Panc1 (cell line): ENCODE measurements around the gene DSCAM. TPM values are rescaled to one million over a fixed set of nuclear protein-coding genes. Genes with fewer than 3 reads are reported as not detected.

ENCODE experiments used
- ATAC-seq: fragments of 200-7000 bp; cut with Tn5 transposase; 2 replicates; pipeline ENCODE4 v1.9.1; 2020; ENCODE audit warnings: mild to moderate bottlenecking, moderate library complexity
- BruUV-seq: library from RNA; stranded (reverse); fragments of 400-500 nt; replicated peaks from 2 replicates; lab custom pipeline; 2021; lab: Mats Ljungman, UMichigan
- CTCF ChIA-PET: fragments of 300-600 bp; sonication (Branson Sonifier 250); formaldehyde crosslinking; loops from one replicate; lab custom pipeline; 2022; ENCODE audit warnings: antibody characterized with exemption; lab: Charles Lee
- POLR2A ChIA-PET: fragments of 300-600 bp; sonication (Branson Sonifier 250); formaldehyde crosslinking; loops from one replicate; lab custom pipeline; 2022; ENCODE audit warnings: antibody characterized with exemption; lab: Charles Lee
- DNase-seq: peaks from one replicate; pipeline ENCODE4 v3.0.0-alpha.2; 2010; ENCODE audit warnings: low read depth, low spot score
- H3K27ac ChIP-seq: 2 replicates; pipeline ENCODE4 v1.5.1; 2011; ENCODE audit warnings: mild to moderate bottlenecking, low read length, inconsistent platforms
- H3K27me3 ChIP-seq: fragments of 200-500 bp; sonication (Bioruptor generic); 2 replicates; pipeline ENCODE4 v1.6.0; 2014; ENCODE audit warnings: low read length, inconsistent platforms; ENCODE audit not compliant: control insufficient read depth, insufficient read depth
- H3K36me3 ChIP-seq: fragments of 200-500 bp; sonication (Bioruptor generic); 2 replicates; pipeline ENCODE4 v1.5.1; 2014; ENCODE audit warnings: inconsistent platforms, mild to moderate bottlenecking, low read length, moderate library complexity; ENCODE audit not compliant: control insufficient read depth, insufficient read depth
- H3K4me1 ChIP-seq: 2 replicates; pipeline ENCODE4 v1.5.1; 2011; ENCODE audit warnings: inconsistent platforms, mild to moderate bottlenecking, low read length, moderate library complexity; ENCODE audit not compliant: control insufficient read depth, insufficient read depth
- H3K4me3 ChIP-seq, 2 experiments: 2 replicates each; pipeline ENCODE4 v1.5.1; 2011 to 2012; ENCODE audit warnings: low read depth in 2 of 2, low read length in 2 of 2, mild to moderate bottlenecking in 2 of 2, inconsistent platforms in 1 of 2, moderate library complexity in 1 of 2
- H3K9me3 ChIP-seq: fragments of 200-500 bp; sonication (Bioruptor generic); 2 replicates; pipeline ENCODE4 v1.5.1; 2014; ENCODE audit warnings: low read depth, mild to moderate bottlenecking, inconsistent platforms, low read length, moderate library complexity; ENCODE audit not compliant: control insufficient read depth, insufficient read depth
- POLR2AphosphoS5 ChIP-seq: IDR thresholded peaks from 2 replicates; pipeline ENCODE4 v1.6.1; 2012; ENCODE audit warnings: mild to moderate bottlenecking, low read depth, low read length, moderate library complexity
- SIN3A ChIP-seq: IDR thresholded peaks from 2 replicates; pipeline ENCODE4 v1.6.1; 2012; ENCODE audit warnings: low read depth, mild to moderate bottlenecking, low read length, moderate library complexity, borderline replicate concordance; ENCODE audit not compliant: insufficient read depth
- TCF7L2 ChIP-seq: IDR thresholded peaks from 2 replicates; pipeline ENCODE4 v1.6.1; 2011; ENCODE audit warnings: mild to moderate bottlenecking, low read depth, low read length, inconsistent platforms
- in situ Hi-C: cut with HindIII; loops from 2 replicates; pipeline ENCODE4 v1.10.0; 2016; ENCODE audit warnings: low sequenced_read_pairs, low pct_unique_long_range_greater_than_20kb
- intact Hi-C: fragments of 100-400 bp; cut with micrococcal nuclease; formaldehyde crosslinking; loops from one replicate; pipeline ENCODE4 v1.10.0; 2022; ENCODE audit not compliant: unreplicated experiment
- total RNA-seq: library from RNA; stranded (reverse); gene quantifications from one replicate; pipeline ENCODE4 v1.2.1, GENCODE V29; 2021; ENCODE audit not compliant: unreplicated experiment
- TF ChIP-seq, protein P1 (sequence below): fragments of 450-650 bp; IDR thresholded peaks from 2 replicates; pipeline ENCODE4 v1.5.1; 2017; ENCODE audit warnings: mild to moderate bottlenecking
- TF ChIP-seq, protein P2 (sequence below), 2 experiments: IDR thresholded peaks; 2 replicates each; pipeline ENCODE4 v1.6.1; 2011 to 2012; ENCODE audit warnings: low read depth in 2 of 2, control low read depth in 1 of 2, low read length in 1 of 2, mild to moderate bottlenecking in 1 of 2, moderate library complexity in 1 of 2; ENCODE audit not compliant: insufficient read depth in 1 of 2

The DSCAM gene
- total RNA-seq, 1 experiment from 2014 or later, result not detected

DNA sequence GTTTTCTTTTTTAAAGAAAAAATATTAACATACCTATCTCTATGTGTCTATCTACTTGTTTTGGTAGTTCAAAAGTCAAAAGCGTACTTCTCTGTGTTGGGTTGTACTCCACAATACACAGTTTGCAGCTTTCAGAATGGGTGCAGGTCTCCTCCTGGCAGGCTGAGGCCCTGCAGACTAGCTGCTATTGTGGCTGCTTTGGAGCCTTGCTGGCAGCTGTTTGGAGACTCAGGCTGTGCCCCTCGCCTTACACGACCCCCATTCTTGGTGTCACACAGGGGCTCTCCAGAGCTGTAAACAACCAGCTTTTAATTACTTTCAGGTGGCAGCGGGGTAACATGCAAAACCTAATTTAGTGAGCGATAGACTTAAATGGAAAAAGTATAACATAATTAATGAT is 160.4 kb downstream of the DSCAM start:
- no peaks in the 10 kb centered on the region for H3K36me3 ChIP-seq
- DNase-seq (no peak), ATAC-seq (no peak)
- H3K4me3 ChIP-seq, result no peak overlapping the region
- CTCF ChIA-PET, result no interaction called here
- in situ Hi-C loops, result no loop called here
- POLR2A ChIA-PET, result no interaction called here
- BruUV-seq, result no TSS peak
- intact Hi-C loops, result no loop called here
- H3K27ac ChIP-seq, result no peak overlapping the region
- no peaks in the 10 kb centered on the region for H3K9me3 ChIP-seq
- no peak for TF ChIP-seq POLR2AphosphoS5
- TF ChIP-seq, protein P1, sequence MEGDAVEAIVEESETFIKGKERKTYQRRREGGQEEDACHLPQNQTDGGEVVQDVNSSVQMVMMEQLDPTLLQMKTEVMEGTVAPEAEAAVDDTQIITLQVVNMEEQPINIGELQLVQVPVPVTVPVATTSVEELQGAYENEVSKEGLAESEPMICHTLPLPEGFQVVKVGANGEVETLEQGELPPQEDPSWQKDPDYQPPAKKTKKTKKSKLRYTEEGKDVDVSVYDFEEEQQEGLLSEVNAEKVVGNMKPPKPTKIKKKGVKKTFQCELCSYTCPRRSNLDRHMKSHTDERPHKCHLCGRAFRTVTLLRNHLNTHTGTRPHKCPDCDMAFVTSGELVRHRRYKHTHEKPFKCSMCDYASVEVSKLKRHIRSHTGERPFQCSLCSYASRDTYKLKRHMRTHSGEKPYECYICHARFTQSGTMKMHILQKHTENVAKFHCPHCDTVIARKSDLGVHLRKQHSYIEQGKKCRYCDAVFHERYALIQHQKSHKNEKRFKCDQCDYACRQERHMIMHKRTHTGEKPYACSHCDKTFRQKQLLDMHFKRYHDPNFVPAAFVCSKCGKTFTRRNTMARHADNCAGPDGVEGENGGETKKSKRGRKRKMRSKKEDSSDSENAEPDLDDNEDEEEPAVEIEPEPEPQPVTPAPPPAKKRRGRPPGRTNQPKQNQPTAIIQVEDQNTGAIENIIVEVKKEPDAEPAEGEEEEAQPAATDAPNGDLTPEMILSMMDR, result no peak
- no peak for TF ChIP-seq TCF7L2
- TF ChIP-seq, protein P2, sequence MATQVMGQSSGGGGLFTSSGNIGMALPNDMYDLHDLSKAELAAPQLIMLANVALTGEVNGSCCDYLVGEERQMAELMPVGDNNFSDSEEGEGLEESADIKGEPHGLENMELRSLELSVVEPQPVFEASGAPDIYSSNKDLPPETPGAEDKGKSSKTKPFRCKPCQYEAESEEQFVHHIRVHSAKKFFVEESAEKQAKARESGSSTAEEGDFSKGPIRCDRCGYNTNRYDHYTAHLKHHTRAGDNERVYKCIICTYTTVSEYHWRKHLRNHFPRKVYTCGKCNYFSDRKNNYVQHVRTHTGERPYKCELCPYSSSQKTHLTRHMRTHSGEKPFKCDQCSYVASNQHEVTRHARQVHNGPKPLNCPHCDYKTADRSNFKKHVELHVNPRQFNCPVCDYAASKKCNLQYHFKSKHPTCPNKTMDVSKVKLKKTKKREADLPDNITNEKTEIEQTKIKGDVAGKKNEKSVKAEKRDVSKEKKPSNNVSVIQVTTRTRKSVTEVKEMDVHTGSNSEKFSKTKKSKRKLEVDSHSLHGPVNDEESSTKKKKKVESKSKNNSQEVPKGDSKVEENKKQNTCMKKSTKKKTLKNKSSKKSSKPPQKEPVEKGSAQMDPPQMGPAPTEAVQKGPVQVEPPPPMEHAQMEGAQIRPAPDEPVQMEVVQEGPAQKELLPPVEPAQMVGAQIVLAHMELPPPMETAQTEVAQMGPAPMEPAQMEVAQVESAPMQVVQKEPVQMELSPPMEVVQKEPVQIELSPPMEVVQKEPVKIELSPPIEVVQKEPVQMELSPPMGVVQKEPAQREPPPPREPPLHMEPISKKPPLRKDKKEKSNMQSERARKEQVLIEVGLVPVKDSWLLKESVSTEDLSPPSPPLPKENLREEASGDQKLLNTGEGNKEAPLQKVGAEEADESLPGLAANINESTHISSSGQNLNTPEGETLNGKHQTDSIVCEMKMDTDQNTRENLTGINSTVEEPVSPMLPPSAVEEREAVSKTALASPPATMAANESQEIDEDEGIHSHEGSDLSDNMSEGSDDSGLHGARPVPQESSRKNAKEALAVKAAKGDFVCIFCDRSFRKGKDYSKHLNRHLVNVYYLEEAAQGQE (IDR thresholded peaks at IDR 0.05; ENCODE audit: insufficient read depth in 1 of 2, low read depth in 2 of 2, low read length in 1 of 2), result no peak
- TF ChIP-seq SIN3A, result no peak
- H3K4me1 ChIP-seq, result no peaks in the 10 kb centered on the region
- H3K27me3 ChIP-seq, result no peaks in the 10 kb centered on the region

DNA sequence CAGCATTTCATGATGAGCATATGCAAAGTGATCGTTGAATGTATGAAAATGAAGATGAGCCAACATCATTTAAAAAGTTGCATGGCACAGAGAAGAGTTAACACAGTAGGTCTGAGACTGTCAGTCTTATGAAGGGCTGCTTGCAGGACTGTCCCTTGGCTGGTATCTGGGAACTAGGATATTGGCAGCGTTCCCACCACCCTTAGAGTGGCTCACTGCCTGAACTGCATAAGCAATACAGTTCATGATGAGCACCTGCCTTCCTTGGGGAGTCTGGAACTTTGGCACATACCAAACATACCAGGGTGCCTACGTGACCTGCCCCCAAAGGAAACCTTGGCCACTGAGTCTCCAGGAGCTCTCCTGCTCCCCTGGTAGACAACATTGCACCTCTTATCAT is 161.8 kb downstream of the DSCAM start:
- Histone ChIP-seq H3K9me3 (no peaks in the 10 kb centered on the region), H3K36me3 (no peaks in the 10 kb centered on the region), H3K27me3 (no peaks in the 10 kb centered on the region), H3K4me3 (no peak overlapping the region), H3K27ac (no peak overlapping the region), H3K4me1 (no peaks in the 10 kb centered on the region)
- BruUV-seq, result no TSS peak
- ChIA-PET CTCF (no interaction called here), POLR2A (no interaction called here)
- no peak for ATAC-seq
- TF ChIP-seq SIN3A, result no peak
- no peak for TF ChIP-seq TCF7L2
- DNase-seq, result no peak
- in situ Hi-C loops (no loop called here), intact Hi-C loops (no loop called here)

DNA sequence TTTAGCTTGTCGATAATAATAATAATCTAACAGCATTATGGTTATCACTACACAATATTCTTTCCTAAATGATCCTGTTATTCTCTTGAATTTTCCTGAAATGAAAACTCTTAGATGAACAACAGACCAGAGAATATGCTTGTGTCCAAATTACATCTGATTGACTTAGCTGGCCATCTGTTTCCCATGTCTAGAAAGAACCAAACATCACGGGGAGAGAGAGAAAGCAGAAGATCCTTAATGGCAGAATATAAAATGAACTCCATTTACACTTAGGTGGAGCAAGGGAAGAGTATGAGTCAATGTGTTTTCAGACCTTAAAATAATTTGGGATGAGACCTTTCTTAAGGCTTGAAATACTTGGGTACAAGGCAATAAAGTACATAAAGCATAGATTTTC is 162.2 kb downstream of the DSCAM start:
- H3K9me3 ChIP-seq, result no peaks in the 10 kb centered on the region
- DNase-seq (no peak), ATAC-seq (no peak)
- ChIA-PET CTCF (no interaction called here), POLR2A (no interaction called here)
- H3K36me3 ChIP-seq, result no peaks in the 10 kb centered on the region
- H3K4me1 ChIP-seq, result no peaks in the 10 kb centered on the region
- H3K27me3 ChIP-seq, result no peaks in the 10 kb centered on the region
- no peak overlapping the region for H3K27ac ChIP-seq
- intact Hi-C loops, result no loop called here
- TF ChIP-seq, protein P1, result no peak
- TF ChIP-seq POLR2AphosphoS5 (no peak), SIN3A (no peak)
- TF ChIP-seq, protein P2 (IDR thresholded peaks at IDR 0.05; ENCODE audit: insufficient read depth in 1 of 2, low read depth in 2 of 2, low read length in 1 of 2), result no peak
- no TSS peak for BruUV-seq
- in situ Hi-C loops, result no loop called here
- H3K4me3 ChIP-seq, result no peak overlapping the region
